ENCODE measurements around the gene UGP2.

The UGP2 gene

GRCh38 chr2:63849381-63850203, 7.9 kb downstream of the UGP2 start:
- H3K9ac ChIP-seq (ENCODE audit: low read length): no peak overlapping the region
- H3K79me2 ChIP-seq (ENCODE audit: low read length): peaks cover 99% of the 10 kb centered on the region
- H4K20me1 ChIP-seq (ENCODE audit: insufficient read depth, low read length): no peaks in the 10 kb centered on the region; the same call in 1 of the 2 replicates
- H3K4me1 ChIP-seq (ENCODE audit: low read length): no peaks in the 10 kb centered on the region
- no peak overlapping the region for H3K27ac ChIP-seq (ENCODE audit: low read length)
- no peak for DNase-seq
- H3K9me3 ChIP-seq (replicated peaks; ENCODE audit: insufficient read depth, low read length): no peaks in the 10 kb centered on the region
- H3K27me3 ChIP-seq (replicated peaks; ENCODE audit: insufficient read depth, low read length): no peaks in the 10 kb centered on the region
- no peaks in the 10 kb centered on the region for H3K36me3 ChIP-seq (replicated peaks; ENCODE audit: insufficient read depth, low read length)
- H3K9me2 ChIP-seq (replicated peaks; ENCODE audit: insufficient read depth, low read length): no peaks in the 10 kb centered on the region
- H3K4me2 ChIP-seq (ENCODE audit: low read depth, low read length): no peak overlapping the region
- H3F3A ChIP-seq (ENCODE audit: insufficient read depth, low read length): no peaks in the 10 kb centered on the region
- TF ChIP-seq CTCF (IDR thresholded peaks at IDR 0.05; ENCODE audit: low read length): no peak
- TF ChIP-seq EZH2phosphoT487 (IDR thresholded peaks at IDR 0.05; ENCODE audit: low read length): no peak
- no peak for TF ChIP-seq EZH2 (optimal IDR thresholded peaks at IDR 0.05; ENCODE audit: low read depth, low read length)
- H2AFZ ChIP-seq (ENCODE audit: low read length): no peak overlapping the region
- H3K4me3 ChIP-seq (ENCODE audit: low read length): no peak overlapping the region

GRCh38 chr2:63850204-63850571, 8.5 kb downstream of the UGP2 start:
- Histone ChIP-seq H3K9ac (ENCODE audit: low read length) (no peak overlapping the region), H2AFZ (ENCODE audit: low read length) (no peak overlapping the region), H3K79me2 (ENCODE audit: low read length) (peaks cover 99% of the 10 kb centered on the region), H3K9me3 (replicated peaks; ENCODE audit: insufficient read depth, low read length) (no peaks in the 10 kb centered on the region), H3K4me1 (ENCODE audit: low read length) (no peaks in the 10 kb centered on the region), H3F3A (ENCODE audit: insufficient read depth, low read length) (no peaks in the 10 kb centered on the region), H3K36me3 (replicated peaks; ENCODE audit: insufficient read depth, low read length) (no peaks in the 10 kb centered on the region), H3K9me2 (replicated peaks; ENCODE audit: insufficient read depth, low read length) (no peaks in the 10 kb centered on the region), H3K4me3 (ENCODE audit: low read length) (no peak overlapping the region), H3K27me3 (replicated peaks; ENCODE audit: insufficient read depth, low read length) (no peaks in the 10 kb centered on the region), H4K20me1 (ENCODE audit: insufficient read depth, low read length) (no peaks in the 10 kb centered on the region; the same call in 1 of the 2 replicates), H3K4me2 (ENCODE audit: low read depth, low read length) (no peak overlapping the region), H3K27ac (ENCODE audit: low read length) (no peak overlapping the region)
- no peak for DNase-seq
- no peak for TF ChIP-seq EZH2phosphoT487 (IDR thresholded peaks at IDR 0.05; ENCODE audit: low read length)
- TF ChIP-seq EZH2 (optimal IDR thresholded peaks at IDR 0.05; ENCODE audit: low read depth, low read length): no peak
- TF ChIP-seq CTCF (IDR thresholded peaks at IDR 0.05; ENCODE audit: low read length): no peak

GRCh38 chr2:63850649-63851048, 9.0 kb downstream of the UGP2 start:
- no peaks in the 10 kb centered on the region; the same call in 1 of the 2 replicates for H4K20me1 ChIP-seq (ENCODE audit: insufficient read depth, low read length)
- no peaks in the 10 kb centered on the region for H3K36me3 ChIP-seq (replicated peaks; ENCODE audit: insufficient read depth, low read length)
- H3K4me2 ChIP-seq (ENCODE audit: low read depth, low read length): no peak overlapping the region
- H3F3A ChIP-seq (ENCODE audit: insufficient read depth, low read length): no peaks in the 10 kb centered on the region
- H3K9me3 ChIP-seq (replicated peaks; ENCODE audit: insufficient read depth, low read length): no peaks in the 10 kb centered on the region
- peak; percentile 12 for DNase-seq
- H3K27ac ChIP-seq (ENCODE audit: low read length): no peak overlapping the region
- H3K9me2 ChIP-seq (replicated peaks; ENCODE audit: insufficient read depth, low read length): no peaks in the 10 kb centered on the region
- no peaks in the 10 kb centered on the region for H3K27me3 ChIP-seq (replicated peaks; ENCODE audit: insufficient read depth, low read length)
- H3K9ac ChIP-seq (ENCODE audit: low read length): no peak overlapping the region
- no peak overlapping the region for H3K4me3 ChIP-seq (ENCODE audit: low read length)
- H3K4me1 ChIP-seq (ENCODE audit: low read length): no peaks in the 10 kb centered on the region
- peaks cover 99% of the 10 kb centered on the region for H3K79me2 ChIP-seq (ENCODE audit: low read length)
- TF ChIP-seq EZH2 (optimal IDR thresholded peaks at IDR 0.05; ENCODE audit: low read depth, low read length) (no peak), EZH2phosphoT487 (IDR thresholded peaks at IDR 0.05; ENCODE audit: low read length) (no peak), CTCF (IDR thresholded peaks at IDR 0.05; ENCODE audit: low read length) (no peak)
- H2AFZ ChIP-seq (ENCODE audit: low read length): no peak overlapping the region

Data from MM.1S (cell line).